ENCODE data around the gene PER2. TPM values are rescaled to one million over a fixed set of nuclear protein-coding genes. Genes with fewer than 3 reads are reported as not detected.

PER2 gene, protein sequence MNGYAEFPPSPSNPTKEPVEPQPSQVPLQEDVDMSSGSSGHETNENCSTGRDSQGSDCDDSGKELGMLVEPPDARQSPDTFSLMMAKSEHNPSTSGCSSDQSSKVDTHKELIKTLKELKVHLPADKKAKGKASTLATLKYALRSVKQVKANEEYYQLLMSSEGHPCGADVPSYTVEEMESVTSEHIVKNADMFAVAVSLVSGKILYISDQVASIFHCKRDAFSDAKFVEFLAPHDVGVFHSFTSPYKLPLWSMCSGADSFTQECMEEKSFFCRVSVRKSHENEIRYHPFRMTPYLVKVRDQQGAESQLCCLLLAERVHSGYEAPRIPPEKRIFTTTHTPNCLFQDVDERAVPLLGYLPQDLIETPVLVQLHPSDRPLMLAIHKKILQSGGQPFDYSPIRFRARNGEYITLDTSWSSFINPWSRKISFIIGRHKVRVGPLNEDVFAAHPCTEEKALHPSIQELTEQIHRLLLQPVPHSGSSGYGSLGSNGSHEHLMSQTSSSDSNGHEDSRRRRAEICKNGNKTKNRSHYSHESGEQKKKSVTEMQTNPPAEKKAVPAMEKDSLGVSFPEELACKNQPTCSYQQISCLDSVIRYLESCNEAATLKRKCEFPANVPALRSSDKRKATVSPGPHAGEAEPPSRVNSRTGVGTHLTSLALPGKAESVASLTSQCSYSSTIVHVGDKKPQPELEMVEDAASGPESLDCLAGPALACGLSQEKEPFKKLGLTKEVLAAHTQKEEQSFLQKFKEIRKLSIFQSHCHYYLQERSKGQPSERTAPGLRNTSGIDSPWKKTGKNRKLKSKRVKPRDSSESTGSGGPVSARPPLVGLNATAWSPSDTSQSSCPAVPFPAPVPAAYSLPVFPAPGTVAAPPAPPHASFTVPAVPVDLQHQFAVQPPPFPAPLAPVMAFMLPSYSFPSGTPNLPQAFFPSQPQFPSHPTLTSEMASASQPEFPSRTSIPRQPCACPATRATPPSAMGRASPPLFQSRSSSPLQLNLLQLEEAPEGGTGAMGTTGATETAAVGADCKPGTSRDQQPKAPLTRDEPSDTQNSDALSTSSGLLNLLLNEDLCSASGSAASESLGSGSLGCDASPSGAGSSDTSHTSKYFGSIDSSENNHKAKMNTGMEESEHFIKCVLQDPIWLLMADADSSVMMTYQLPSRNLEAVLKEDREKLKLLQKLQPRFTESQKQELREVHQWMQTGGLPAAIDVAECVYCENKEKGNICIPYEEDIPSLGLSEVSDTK (N-terminal part only)
- total RNA-seq (2016; rRNA removed; fragmentation: Illumina TruSeq; extraction: Trizol) (6.8 and 9.4 TPM in 2 replicates), polyA plus RNA-seq (2011; rRNA removed) (5.1 TPM in 2 replicates), polyA minus RNA-seq (2011; rRNA and poly(A)+ RNA removed; ENCODE audit: low replicate concordance) (8.0 and 20.0 TPM in 2 replicates), Bru-seq, nascent RNA (percentile 79 among the genes with signal in this experiment), BruChase-seq, experiment 1, labeled RNA remaining after a 6-hour chase (percentile 87 among the genes with signal in this experiment), BruChase-seq, experiment 2, labeled RNA remaining after a 2-hour chase (percentile 84 among the genes with signal in this experiment)
- 21.5 and 22.6 TPM in 2 replicates for total RNA-seq (2016; cell fraction: cytosol; rRNA removed; fragmentation: Illumina TruSeq; extraction: Trizol; ENCODE audit: low read depth)
- total RNA-seq (2016; cell fraction: insoluble cytoplasmic fraction; rRNA removed; fragmentation: Illumina TruSeq; extraction: Trizol) = 5.4 and 8.6 TPM in 2 replicates
- 9.6 TPM in 2 replicates for total RNA-seq (2016; cell fraction: membrane; rRNA removed; fragmentation: Illumina TruSeq; extraction: Trizol)
- 9.6 and 11.5 TPM in 2 replicates for total RNA-seq (2016; cell fraction: nucleus; rRNA removed; fragmentation: Illumina TruSeq; extraction: Trizol)
- polyA plus RNA-seq (2011; cell fraction: cytosol; rRNA removed) = 2.3 and 2.9 TPM in 2 replicates
- polyA plus RNA-seq (2011; cell fraction: nucleus; rRNA removed) = 12.7 and 15.5 TPM in 2 replicates
- polyA plus RNA-seq (2012) = 7.2 and 7.6 TPM in 2 replicates
- polyA plus RNA-seq (2016; cell fraction: cytosol; fragmentation: Illumina TruSeq; extraction: Trizol; ENCODE audit: low read depth) = 0.31 and 0.44 TPM in 2 replicates
- polyA plus RNA-seq (2016; cell fraction: insoluble cytoplasmic fraction; fragmentation: Illumina TruSeq; extraction: Trizol; ENCODE audit: low read depth) = 5.0 and 6.1 TPM in 2 replicates
- polyA plus RNA-seq (2016; cell fraction: membrane; fragmentation: Illumina TruSeq; extraction: Trizol; ENCODE audit: low read depth) = 1.3 and 1.5 TPM in 2 replicates
- polyA plus RNA-seq (2016; cell fraction: nucleus; fragmentation: Illumina TruSeq; extraction: Trizol; ENCODE audit: insufficient read depth, low read depth) = 18.1 and 18.4 TPM in 2 replicates
- polyA minus RNA-seq (2011; cell fraction: cytosol; rRNA and poly(A)+ RNA removed) = 6.6 and 9.5 TPM in 2 replicates
- 40.7 and 48.7 TPM in 2 replicates for polyA minus RNA-seq (2011; cell fraction: nucleus; rRNA and poly(A)+ RNA removed)
- long read RNA-seq, experiment 1, partial matches to known transcripts = 4 of 17 reads
- long read RNA-seq, experiment 1, other reads (novel, unspliced or antisense) = 13 of 17 reads
- long read RNA-seq, experiment 2, partial matches to known transcripts = 1 of 8 reads
- long read RNA-seq, experiment 2, other reads (novel, unspliced or antisense) = 7 of 8 reads

DNA sequence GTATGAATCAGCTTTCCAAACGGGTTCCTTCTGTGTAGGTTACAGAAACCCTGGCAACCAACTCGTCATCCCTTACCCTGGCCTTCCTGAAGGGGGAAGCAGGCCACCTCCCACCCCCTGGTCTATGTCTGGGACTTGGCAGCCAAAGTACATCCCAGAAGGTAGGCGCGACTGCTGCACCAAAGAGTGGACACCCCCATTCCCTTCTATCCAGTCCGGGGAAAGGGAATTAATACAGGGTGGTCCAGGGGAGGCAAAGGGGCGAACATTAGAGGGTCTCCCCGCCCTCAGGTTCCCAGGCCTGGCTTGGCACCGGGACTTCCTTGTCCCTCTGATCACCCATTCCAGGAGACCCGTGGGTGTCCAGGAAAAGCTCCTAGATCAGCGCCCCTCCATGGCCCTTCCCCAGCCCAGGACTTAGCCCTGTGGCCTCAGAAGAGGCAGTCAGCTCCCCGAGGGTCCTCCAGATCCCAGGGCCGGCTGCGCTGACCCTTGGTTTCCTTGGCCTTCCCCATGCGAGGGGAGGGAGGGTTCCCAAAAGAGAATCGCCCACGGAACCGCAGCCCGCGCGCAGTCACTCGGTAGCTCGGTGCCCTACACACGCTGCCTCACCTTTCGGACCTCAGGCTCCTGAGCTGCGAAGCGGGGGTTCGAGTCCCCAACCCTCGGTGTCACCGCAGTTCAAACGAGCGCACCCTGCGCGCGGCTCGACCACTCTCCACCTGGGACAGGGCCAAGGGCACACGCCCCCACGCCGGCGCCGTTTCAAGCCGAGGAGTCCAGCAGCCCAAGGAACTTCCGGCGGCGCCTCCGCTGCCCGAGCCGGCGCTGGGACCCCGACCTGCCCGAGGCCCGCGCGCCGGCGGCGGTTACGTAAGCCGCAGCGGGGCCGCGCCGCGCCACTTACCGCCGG, at the start of gene PER2:
PER2 (minus strand) TSS at position 874 of the 913 bp plus-strand sequence. CDS start 10,674 bp downstream, outside the sequence.
- Histone ChIP-seq H4K20me1 (ENCODE audit: insufficient read depth, low read length) (peaks cover 4% of the 10 kb centered on the region; the same call in 1 of the 2 replicates), H3K4me2 (ENCODE audit: low read depth, low read length) (peak within 1 kb of the TSS; percentile 96), H3K27me3 (ENCODE audit: control insufficient read depth in 1 of 2, insufficient read depth in 2 of 2, low read length in 2 of 2) (no peaks in the 10 kb centered on the region; a peak in 1 of 5 replicates), H3K4me1 (ENCODE audit: insufficient read depth, low read length) (peaks cover 67% of the 10 kb centered on the region), H3K36me3 (replicated peaks in 1 of 2; ENCODE audit: control insufficient read depth in 1 of 2, insufficient read depth in 2 of 2, low read length in 2 of 2) (peaks cover under 1 to 6% of the 10 kb centered on the region in 2 experiments; a peak in 1 of 5 replicates), H3K9ac (ENCODE audit: insufficient read depth, low read depth, low read length) (peak within 1 kb of the TSS; percentile 99), H3K79me2 (ENCODE audit: insufficient read depth, low read length) (peaks cover 52% of the 10 kb centered on the region), H2AFZ (ENCODE audit: low read length) (no peak within 1 kb of the TSS), H3K4me3 (replicated peaks in 1 of 3; ENCODE audit: insufficient read depth in 1 of 3, low read depth in 2 of 3, low read length in 3 of 3) (peak within 1 kb of the TSS; percentile 75 to 99 (median 87)), H3K9me3 (ENCODE audit: low read length) (no peaks in the 10 kb centered on the region), H3K27ac (ENCODE audit: extremely low read length, insufficient read depth, low read length) (peak within 1 kb of the TSS; percentile 99)
- in situ Hi-C loops (cut with HindIII; ENCODE audit: extremely low pct_ligation_motif_present, low pct_unique_long_range_greater_than_20kb) = no loop called here
- ChIA-PET POLR2A (interaction anchor here (0.8 to 7.3 kb wide), 10 partner anchors 10 to 85 kb away, joined by 3 to 44 read pairs (median 4); partner anchors contain the start of genes HES6 and ILKAP), CTCF (ENCODE audit: low intra/inter-chr PET ratio, low total read pairs) (interaction anchor here (1.5 kb wide), 1 partner anchor 25 kb away, joined by 4 read pairs; no protein-coding TSS in a partner anchor)
- no TSS peak for BruUV-seq (replicated peaks)
- ATAC-seq (peak; percentile 47), FAIRE-seq (peak; percentile 36), DNase-seq (ENCODE audit: low spot score) (peak; percentile 84)
- 0% methylated on average over 21 of the region's 65 CpGs for WGBS (ENCODE audit: low lambda C conversion rate)
- intact Hi-C loops (cut with micrococcal nuclease; ENCODE audit: unreplicated experiment) = loop anchor here (5.0 kb wide), 2 partner anchors 34 to 226 kb away; partner anchors contain the start of genes SCLY and TRAF3IP1
- TF ChIP-seq TCF7 (IDR thresholded peaks at IDR 0.05; ENCODE audit: low read depth) (no peak), PITX1 (CRISPR knock-in tag; IDR thresholded peaks at IDR 0.05) (peak; percentile 19; the same call in 1 of the 2 replicates), ZFP36L2 (CRISPR knock-in tag; IDR thresholded peaks at IDR 0.05) (no peak), RBM22 (optimal IDR thresholded peaks at IDR 0.05; ENCODE audit: low read length) (no peak), ETV5 (CRISPR knock-in tag; IDR thresholded peaks at IDR 0.05; ENCODE audit: borderline replicate concordance) (peak; percentile 45; the same call in 1 of the 2 replicates)
- TF ChIP-seq, protein P1, sequence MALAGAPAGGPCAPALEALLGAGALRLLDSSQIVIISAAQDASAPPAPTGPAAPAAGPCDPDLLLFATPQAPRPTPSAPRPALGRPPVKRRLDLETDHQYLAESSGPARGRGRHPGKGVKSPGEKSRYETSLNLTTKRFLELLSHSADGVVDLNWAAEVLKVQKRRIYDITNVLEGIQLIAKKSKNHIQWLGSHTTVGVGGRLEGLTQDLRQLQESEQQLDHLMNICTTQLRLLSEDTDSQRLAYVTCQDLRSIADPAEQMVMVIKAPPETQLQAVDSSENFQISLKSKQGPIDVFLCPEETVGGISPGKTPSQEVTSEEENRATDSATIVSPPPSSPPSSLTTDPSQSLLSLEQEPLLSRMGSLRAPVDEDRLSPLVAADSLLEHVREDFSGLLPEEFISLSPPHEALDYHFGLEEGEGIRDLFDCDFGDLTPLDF (CRISPR knock-in tag; IDR thresholded peaks at IDR 0.05) = no peak
- TF ChIP-seq, protein P2, sequence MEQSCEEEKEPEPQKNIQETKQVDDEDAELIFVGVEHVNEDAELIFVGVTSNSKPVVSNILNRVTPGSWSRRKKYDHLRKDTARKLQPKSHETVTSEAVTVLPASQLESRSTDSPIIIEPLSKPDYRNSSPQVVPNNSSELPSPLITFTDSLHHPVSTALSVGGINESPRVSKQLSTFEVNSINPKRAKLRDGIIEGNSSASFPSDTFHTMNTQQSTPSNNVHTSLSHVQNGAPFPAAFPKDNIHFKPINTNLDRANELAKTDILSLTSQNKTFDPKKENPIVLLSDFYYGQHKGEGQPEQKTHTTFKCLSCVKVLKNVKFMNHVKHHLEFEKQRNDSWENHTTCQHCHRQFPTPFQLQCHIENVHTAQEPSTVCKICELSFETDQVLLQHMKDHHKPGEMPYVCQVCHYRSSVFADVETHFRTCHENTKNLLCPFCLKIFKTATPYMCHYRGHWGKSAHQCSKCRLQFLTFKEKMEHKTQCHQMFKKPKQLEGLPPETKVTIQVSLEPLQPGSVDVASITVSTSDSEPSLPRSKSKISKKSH (CRISPR knock-in tag; IDR thresholded peaks at IDR 0.05; ENCODE audit: borderline replicate concordance) = peak; percentile 79; the same call in 1 of the 2 replicates
- TF ChIP-seq, protein P3, sequence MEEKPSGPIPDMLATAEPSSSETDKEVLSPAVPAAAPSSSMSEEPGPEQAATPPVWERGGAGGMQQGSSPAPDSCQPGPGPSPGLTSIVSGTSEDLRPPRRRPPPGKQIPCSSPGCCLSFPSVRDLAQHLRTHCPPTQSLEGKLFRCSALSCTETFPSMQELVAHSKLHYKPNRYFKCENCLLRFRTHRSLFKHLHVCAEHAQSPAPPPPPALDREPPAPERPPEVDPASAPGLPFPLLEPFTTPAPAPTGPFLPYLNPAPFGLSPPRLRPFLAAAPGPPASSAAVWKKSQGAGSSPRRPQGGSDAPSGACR (CRISPR knock-in tag; IDR thresholded peaks at IDR 0.05) = no peak
